K562 (cell line): ENCODE measurements around the gene RNPEP. TPM values are rescaled to one million over a fixed set of nuclear protein-coding genes. Genes with fewer than 3 reads are reported as not detected.
A peak's percentile ranks its signal among the peaks of the same experiment; 100 is the strongest.

Experiments used
- ATF6 ChIP-seq: sonication (generic); formaldehyde crosslinking; IDR thresholded peaks from 2 replicates; pipeline ENCODE4 v1.4.0; 2020; ENCODE audit warnings: mild to moderate bottlenecking, missing genetic modification reagents
- CBX5 ChIP-seq: IDR thresholded peaks from 2 replicates; pipeline ENCODE4 v1.6.1; 2014; ENCODE audit warnings: low read depth, borderline replicate concordance
- DLX4 ChIP-seq: fragments of 250-450 bp; sonication (Bioruptor Pico); IDR thresholded peaks from 2 replicates; pipeline ENCODE4 v1.6.1; 2021; ENCODE audit warnings: mild to moderate bottlenecking
- ESRRA ChIP-seq: fragments of 450-650 bp; IDR thresholded peaks from 2 replicates; pipeline ENCODE4 v1.6.1; 2014; ENCODE audit warnings: low read depth, mild to moderate bottlenecking, moderate library complexity, borderline replicate concordance
- ETV6 ChIP-seq, 3 experiments: fragments of 150-350 bp in 1 of 3; sonication (generic) in 1 of 3; formaldehyde crosslinking in 1 of 3; IDR thresholded peaks; 2 replicates each; pipeline versions ENCODE4 v1.6.1 to v1.8.0; 2014 to 2022; ENCODE audit warnings: borderline replicate concordance in 2 of 3, low read depth in 2 of 3, antibody characterized with exemption in 1 of 3, low read length in 1 of 3, mild to moderate bottlenecking in 1 of 3, missing genetic modification reagents in 1 of 3
- NCOA1 ChIP-seq: fragments of 450-650 bp; IDR thresholded peaks from 2 replicates; pipeline ENCODE4 v1.6.1; 2016; ENCODE audit warnings: low read depth
- NFE2 ChIP-seq: IDR thresholded peaks from 2 replicates; pipeline ENCODE4 v1.6.1; 2014; ENCODE audit warnings: antibody characterized with exemption, low read depth
- SFPQ ChIP-seq: fragments of 200-400 bp; formaldehyde crosslinking; IDR thresholded peaks from 2 replicates; pipeline ENCODE4 v1.6.1; 2017; ENCODE audit warnings: mild to moderate bottlenecking, low read depth, low read length, moderate library complexity
- ZBTB33 ChIP-seq: sonication (generic); formaldehyde crosslinking; IDR thresholded peaks from 2 replicates; pipeline ENCODE4 v1.8.1; 2023; ENCODE audit warnings: mild to moderate bottlenecking, missing genetic modification reagents
- ZNF121 ChIP-seq: sonication (generic); formaldehyde crosslinking; conservative IDR thresholded peaks from 2 replicates; pipeline ENCODE4 v1.8.0; 2022; ENCODE audit warnings: missing genetic modification reagents
- ZNF263 ChIP-seq: sonication (generic); formaldehyde crosslinking; IDR thresholded peaks from 2 replicates; pipeline ENCODE4 v1.8.0; 2022; ENCODE audit warnings: mild to moderate bottlenecking, missing genetic modification reagents, borderline replicate concordance
- polyA plus RNA-seq, 8 experiments: library from polyadenylated mRNA; depleted of rRNA in 4 of 8; stranded (reverse) in 5 of 8; unstranded in 3 of 8; fragments of >200 nt; fragmentation: Nextera tagmentation in 2 of 8; fragmentation: Illumina TruSeq in 1 of 8; extraction: Ambion mirVana in 2 of 8; extraction: Trizol in 1 of 8; gene quantifications; 2 replicates each; pipeline versions ENCODE4 v1.2.1 to v1.2.3, GENCODE V29; 2011 to 2014; ENCODE audit warnings: inconsistent platforms in 1 of 8, missing spikeins in 1 of 8
- total RNA-seq, 7 experiments: library from RNA; depleted of rRNA in 6 of 7; stranded (reverse); fragments of >200 nt in 6 of 7; fragmentation: Illumina TruSeq in 2 of 7; extraction: Trizol in 2 of 7; gene quantifications; 2 replicates each; pipeline versions ENCODE4 v1.2.1 to v1.2.3, GENCODE V29; 2011 to 2021; ENCODE audit warnings: low replicate concordance in 1 of 7

Gene RNPEP
- total and polyA plus RNA-seq, 9 of the 15 experiments (the other 6 are each of a cell fraction or from before 2014, with no cell fraction given): 27.5 to 131 (median 63.4) TPM

- TF ChIP-seq ZBTB33 (CRISPR knock-in tag): no peak
- TF ChIP-seq SFPQ: no peak
- 0 out of 2 replicates have a peak, but pooled peaks have one; percentile 52 for TF ChIP-seq ZNF263 (CRISPR knock-in tag)
- peak; percentile 83 for TF ChIP-seq NCOA1
- no peak for TF ChIP-seq ATF6
- no peak for TF ChIP-seq ZNF121 (CRISPR knock-in tag)
- no peak for TF ChIP-seq DLX4 (CRISPR knock-in tag)
- peak; percentile 28; the same call in 1 of the 2 replicates for TF ChIP-seq NFE2
- peak; percentile 95 for TF ChIP-seq ESRRA
- TF ChIP-seq CBX5: no peak
- TF ChIP-seq ETV6 (IDR thresholded peaks at IDR 0.05; ENCODE audit: borderline replicate concordance in 1 of 2, low read depth in 2 of 2, low read length in 1 of 2): 0 out of 4 replicates have a peak, but pooled peaks have one; percentile 15 to 26
- TF ChIP-seq ETV6 (CRISPR knock-in tag; IDR thresholded peaks at IDR 0.05; ENCODE audit: borderline replicate concordance): no peak
Measured at GRCh38 chr1:202018468-202019234, 36.2 kb downstream of the RNPEP start (continued).
